Progenitor cell of endocrine pancreas (in vitro differentiated cells): ENCODE results near the gene BAHCC1. TPM values are rescaled to one million over a fixed set of nuclear protein-coding genes. Genes with fewer than 3 reads are reported as not detected.

ENCODE experiments used
- DNase-seq: peaks from one replicate; pipeline ENCODE4 v3.0.0; 2021; ENCODE audit warnings: low spot score; ENCODE audit not compliant: unreplicated experiment
- H3K27ac Mint-ChIP-seq: 2 replicates; pipeline ENCODE4 v1.8.0; 2021; ENCODE audit warnings: mild to moderate bottlenecking, moderate library complexity, mixed read lengths
- H3K27me3 Mint-ChIP-seq: 2 replicates; pipeline ENCODE4 v1.8.0; 2021; ENCODE audit warnings: mixed read lengths
- H3K36me3 Mint-ChIP-seq: 2 replicates; pipeline ENCODE4 v1.8.0; 2022; ENCODE audit warnings: mixed read lengths; ENCODE audit not compliant: insufficient read depth
- H3K4me1 Mint-ChIP-seq: 2 replicates; pipeline ENCODE4 v1.8.0; 2021; ENCODE audit warnings: low read depth, mixed read lengths
- H3K4me3 Mint-ChIP-seq: 2 replicates; pipeline ENCODE4 v1.8.0; 2021; ENCODE audit warnings: low read depth, mild to moderate bottlenecking, moderate library complexity, mixed read lengths
- H3K9me3 Mint-ChIP-seq: 2 replicates; pipeline ENCODE4 v1.8.0; 2021; ENCODE audit warnings: low read depth, mixed read lengths
- total RNA-seq: library from RNA; stranded (reverse); gene quantifications from 2 replicates; pipeline ENCODE4 v1.2.1, GENCODE V29; 2021
- TF ChIP-seq, protein P1 (sequence below): fragments of 200-600 bp; sonication (generic); IDR thresholded peaks from one replicate; pipeline ENCODE4 v1.5.0; 2021; ENCODE audit warnings: antibody characterized with exemption, mild to moderate bottlenecking; ENCODE audit not compliant: unreplicated experiment

The BAHCC1 gene
- total RNA-seq, 1 donor from 2014 or later = 40.5 TPM

DNA sequence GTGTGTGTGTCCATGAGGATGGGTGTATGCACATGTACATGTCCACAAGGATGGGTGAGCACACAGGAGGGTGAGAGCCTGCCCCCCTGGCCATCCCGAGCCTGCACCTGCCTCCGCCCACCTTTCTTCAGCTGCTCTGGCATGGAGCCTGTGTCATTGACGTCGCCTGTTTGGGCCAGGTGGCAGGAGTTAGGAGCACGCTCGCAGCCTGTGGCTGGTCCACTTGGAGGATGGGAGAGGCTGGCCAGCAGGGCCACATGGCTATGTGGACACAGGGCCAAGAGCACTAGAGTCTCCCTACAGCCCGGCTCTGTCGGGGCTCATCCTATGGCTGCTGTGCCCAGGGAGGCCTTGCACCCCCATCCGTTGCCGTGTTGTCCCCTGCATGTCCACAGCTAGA is 21.4 kb downstream of the BAHCC1 start:
- H3K9me3 Mint-ChIP-seq = no peaks in the 10 kb centered on the region
- H3K4me1 Mint-ChIP-seq = peaks cover 4% of the 10 kb centered on the region
- no peaks in the 10 kb centered on the region for H3K36me3 Mint-ChIP-seq
- H3K27me3 Mint-ChIP-seq = no peaks in the 10 kb centered on the region
- no peak overlapping the region for H3K27ac Mint-ChIP-seq
- no peak overlapping the region for H3K4me3 Mint-ChIP-seq
- DNase-seq = no peak
- TF ChIP-seq, protein P1, sequence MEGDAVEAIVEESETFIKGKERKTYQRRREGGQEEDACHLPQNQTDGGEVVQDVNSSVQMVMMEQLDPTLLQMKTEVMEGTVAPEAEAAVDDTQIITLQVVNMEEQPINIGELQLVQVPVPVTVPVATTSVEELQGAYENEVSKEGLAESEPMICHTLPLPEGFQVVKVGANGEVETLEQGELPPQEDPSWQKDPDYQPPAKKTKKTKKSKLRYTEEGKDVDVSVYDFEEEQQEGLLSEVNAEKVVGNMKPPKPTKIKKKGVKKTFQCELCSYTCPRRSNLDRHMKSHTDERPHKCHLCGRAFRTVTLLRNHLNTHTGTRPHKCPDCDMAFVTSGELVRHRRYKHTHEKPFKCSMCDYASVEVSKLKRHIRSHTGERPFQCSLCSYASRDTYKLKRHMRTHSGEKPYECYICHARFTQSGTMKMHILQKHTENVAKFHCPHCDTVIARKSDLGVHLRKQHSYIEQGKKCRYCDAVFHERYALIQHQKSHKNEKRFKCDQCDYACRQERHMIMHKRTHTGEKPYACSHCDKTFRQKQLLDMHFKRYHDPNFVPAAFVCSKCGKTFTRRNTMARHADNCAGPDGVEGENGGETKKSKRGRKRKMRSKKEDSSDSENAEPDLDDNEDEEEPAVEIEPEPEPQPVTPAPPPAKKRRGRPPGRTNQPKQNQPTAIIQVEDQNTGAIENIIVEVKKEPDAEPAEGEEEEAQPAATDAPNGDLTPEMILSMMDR = no peak

DNA sequence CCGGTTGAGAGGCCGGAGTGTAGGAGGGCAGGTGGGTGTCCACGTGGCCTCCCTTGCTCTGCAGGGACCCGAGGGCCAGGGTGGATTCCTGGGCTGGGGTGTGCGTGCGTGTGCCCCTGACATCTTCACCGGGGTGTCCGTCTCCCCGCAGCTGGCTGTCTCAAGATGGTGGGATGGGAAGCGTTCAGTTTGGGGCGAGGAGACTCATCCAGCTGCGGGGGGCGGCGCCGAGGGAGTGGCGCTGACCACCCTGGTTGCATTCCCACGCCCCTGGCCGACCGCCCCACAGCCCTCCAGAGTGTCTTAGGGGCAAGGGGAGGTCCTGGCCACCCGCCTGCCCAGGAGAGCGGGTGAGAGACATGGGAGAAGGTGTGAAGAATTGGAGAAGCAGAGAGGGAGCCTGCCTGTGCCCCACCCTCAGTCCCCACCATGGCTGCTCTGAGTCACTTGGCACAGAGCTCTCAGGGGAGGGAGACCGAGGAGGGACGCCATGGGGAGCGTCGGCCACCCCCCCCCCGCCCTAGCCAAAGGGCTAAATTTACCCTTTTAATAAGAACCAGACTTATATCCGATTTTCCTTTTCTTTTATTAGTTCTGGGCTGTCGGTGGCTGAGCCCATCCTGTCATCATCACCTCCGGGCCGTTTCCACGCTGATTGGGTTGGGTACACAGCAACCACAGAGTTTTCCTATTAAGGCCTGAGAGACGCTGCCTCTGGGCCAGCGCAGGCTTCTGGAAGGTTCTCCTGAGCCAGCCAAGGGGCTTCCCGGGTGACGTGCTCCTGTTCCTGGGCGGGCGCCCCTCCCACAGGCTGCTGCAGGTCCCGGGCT is 22.0 kb downstream of the BAHCC1 start:
- no peaks in the 10 kb centered on the region for H3K36me3 Mint-ChIP-seq
- peaks cover 4% of the 10 kb centered on the region for H3K4me1 Mint-ChIP-seq
- TF ChIP-seq, protein P1 = no peak
- H3K4me3 Mint-ChIP-seq = no peak overlapping the region
- no peak overlapping the region for H3K27ac Mint-ChIP-seq
- DNase-seq = no peak
- H3K9me3 Mint-ChIP-seq = no peaks in the 10 kb centered on the region
- H3K27me3 Mint-ChIP-seq = no peaks in the 10 kb centered on the region

DNA sequence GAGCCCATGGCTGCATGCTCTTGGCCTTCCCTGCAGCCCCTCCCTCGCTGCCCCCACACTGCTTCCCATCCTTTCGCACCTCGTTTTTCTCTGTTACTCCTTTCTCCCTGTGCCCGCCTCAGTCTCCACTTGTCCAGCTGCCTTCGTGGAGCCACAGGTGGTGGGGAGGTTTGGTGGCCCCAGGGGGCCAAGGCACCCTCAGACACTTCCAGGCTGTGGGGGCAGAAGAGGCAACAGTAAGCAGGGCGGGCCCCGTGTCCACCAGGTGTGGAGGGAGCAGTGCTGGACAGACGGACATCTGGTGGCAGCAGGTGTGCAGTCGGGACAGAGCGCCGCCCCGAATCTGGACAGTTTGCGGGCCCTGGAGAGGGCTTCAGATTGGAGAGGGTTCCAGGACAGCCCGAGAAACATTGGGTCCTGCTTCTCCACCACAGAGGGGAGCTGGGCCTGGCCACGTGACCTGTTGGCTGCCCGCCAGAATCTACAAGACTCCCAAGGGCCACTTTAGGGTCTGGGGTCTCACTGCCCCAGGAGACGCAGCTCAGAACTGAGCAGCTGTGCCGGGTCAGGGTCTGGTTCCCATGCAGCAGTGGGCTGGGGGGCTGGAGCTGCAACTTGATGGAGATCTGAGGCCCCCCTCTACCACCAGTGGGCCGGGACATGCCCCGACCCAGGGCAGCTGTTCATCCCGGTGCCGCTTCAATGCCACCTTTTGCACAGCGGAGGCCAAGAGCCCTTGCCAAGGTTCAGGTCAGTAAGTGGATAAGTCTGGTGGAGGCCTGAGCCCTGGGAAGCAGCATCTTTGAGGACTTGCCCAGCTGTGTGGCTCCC is 22.8 kb downstream of the BAHCC1 start:
- TF ChIP-seq, protein P1 = no peak
- Mint-ChIP-seq H3K4me3 (no peak overlapping the region), H3K9me3 (no peaks in the 10 kb centered on the region), H3K27me3 (no peaks in the 10 kb centered on the region), H3K27ac (no peak overlapping the region), H3K36me3 (no peaks in the 10 kb centered on the region), H3K4me1 (no peaks in the 10 kb centered on the region)
- no peak for DNase-seq

DNA sequence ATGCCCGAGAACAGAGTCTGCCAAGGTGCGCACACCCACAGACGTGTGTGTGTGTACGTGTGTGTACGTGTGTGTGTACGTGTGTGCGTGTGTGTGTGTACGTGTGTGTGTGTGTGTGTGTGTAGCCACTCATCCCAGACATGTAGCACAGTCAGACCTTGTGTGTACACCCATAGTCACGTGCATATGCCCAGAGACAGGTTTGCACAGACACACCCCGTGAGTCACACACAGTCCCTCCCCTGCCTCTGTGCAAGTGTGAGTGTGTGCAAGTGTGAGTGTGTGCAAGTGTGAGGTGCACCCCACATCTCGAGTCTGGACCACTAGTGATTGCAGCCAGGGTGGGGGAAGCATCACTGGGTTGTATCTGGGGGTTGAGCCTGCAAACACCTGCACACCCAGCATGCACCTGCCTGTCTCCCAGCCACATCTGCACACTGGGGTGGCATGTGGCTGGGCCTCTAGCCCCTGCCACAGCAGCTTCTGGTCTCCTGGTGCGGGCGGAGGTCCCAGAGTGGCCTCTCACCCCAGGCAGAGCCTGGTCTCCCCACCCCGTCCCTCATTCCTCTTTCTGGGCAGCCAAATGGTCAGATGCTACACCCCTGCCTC is 23.6 kb downstream of the BAHCC1 start:
- Mint-ChIP-seq H3K4me3 (no peak overlapping the region), H3K4me1 (no peaks in the 10 kb centered on the region), H3K27ac (no peak overlapping the region)

More for the DNA sequence above, 23.6 kb downstream of the BAHCC1 start:
- Mint-ChIP-seq H3K36me3 (no peaks in the 10 kb centered on the region), H3K9me3 (no peaks in the 10 kb centered on the region), H3K27me3 (no peaks in the 10 kb centered on the region)
- no peak for DNase-seq
- TF ChIP-seq, protein P1 = no peak
